Stimulated activated memory B cell treated with anti-CD40 and anti-IgM and Interleukin-4, amounts not matched to agents 10 μg/mL and 1 μg/mL and 100 μg/mL, for 72 hours (primary cell): ENCODE data around the gene PACSIN3.

Experiments used
- ATAC-seq: fragments of 150-1000 bp; cut with Tn5 transposase; 2 replicates; pipeline ENCODE4 v1.10.0; 2021
- H3K27ac Mint-ChIP-seq: one replicate; pipeline ENCODE4 v1.8.0; 2022; ENCODE audit warnings: mild to moderate bottlenecking, mixed read lengths
- H3K27me3 Mint-ChIP-seq: one replicate; pipeline ENCODE4 v1.8.0; 2022; ENCODE audit warnings: mixed read lengths
- H3K36me3 Mint-ChIP-seq: one replicate; pipeline ENCODE4 v1.8.0; 2022; ENCODE audit warnings: mixed read lengths
- H3K4me1 Mint-ChIP-seq: one replicate; pipeline ENCODE4 v1.8.0; 2022; ENCODE audit warnings: mixed read lengths
- H3K4me3 Mint-ChIP-seq: one replicate; pipeline ENCODE4 v1.8.0; 2022; ENCODE audit warnings: mild to moderate bottlenecking, moderate library complexity, mixed read lengths
- H3K9me3 Mint-ChIP-seq: one replicate; pipeline ENCODE4 v1.8.0; 2022; ENCODE audit warnings: mixed read lengths

PACSIN3 gene

GRCh38 chr11:47136921-47137320 is 49.3 kb downstream of the PACSIN3 start:
- Mint-ChIP-seq H3K9me3 (no peaks in the 10 kb centered on the region), H3K27me3 (no peaks in the 10 kb centered on the region), H3K27ac (no peak overlapping the region), H3K4me1 (no peaks in the 10 kb centered on the region), H3K36me3 (peaks cover 25% of the 10 kb centered on the region), H3K4me3 (no peak overlapping the region)
- ATAC-seq, result no peak

- no peak for ATAC-seq
- H3K9me3 Mint-ChIP-seq, result no peaks in the 10 kb centered on the region
- H3K27ac Mint-ChIP-seq, result no peak overlapping the region
- H3K4me1 Mint-ChIP-seq, result no peaks in the 10 kb centered on the region
- no peak overlapping the region for H3K4me3 Mint-ChIP-seq
- H3K36me3 Mint-ChIP-seq, result peaks cover 25% of the 10 kb centered on the region
- H3K27me3 Mint-ChIP-seq, result no peaks in the 10 kb centered on the region
These were observed 49.9 kb downstream of the PACSIN3 start for GRCh38 chr11:47136327-47136726.

- no peak overlapping the region for H3K27ac Mint-ChIP-seq
- no peaks in the 10 kb centered on the region for H3K27me3 Mint-ChIP-seq
- no peak for ATAC-seq
- H3K36me3 Mint-ChIP-seq, result peaks cover 15% of the 10 kb centered on the region
- H3K4me3 Mint-ChIP-seq, result no peak overlapping the region
- no peaks in the 10 kb centered on the region for H3K4me1 Mint-ChIP-seq
- no peaks in the 10 kb centered on the region for H3K9me3 Mint-ChIP-seq
These were observed 53.3 kb downstream of the PACSIN3 start for GRCh38 chr11:47132981-47133380.

- no peaks in the 10 kb centered on the region for H3K4me1 Mint-ChIP-seq
- no peak overlapping the region for H3K27ac Mint-ChIP-seq
- ATAC-seq, result no peak
- peaks cover 10% of the 10 kb centered on the region for H3K36me3 Mint-ChIP-seq
- H3K4me3 Mint-ChIP-seq, result no peak overlapping the region
- no peaks in the 10 kb centered on the region for H3K27me3 Mint-ChIP-seq
- no peaks in the 10 kb centered on the region for H3K9me3 Mint-ChIP-seq
These were observed 53.7 kb downstream of the PACSIN3 start for GRCh38 chr11:47132490-47132889.

GRCh38 chr11:47131136-47131535 is 55.1 kb downstream of the PACSIN3 start:
- H3K9me3 Mint-ChIP-seq, result no peaks in the 10 kb centered on the region
- H3K27ac Mint-ChIP-seq, result no peak overlapping the region
- no peaks in the 10 kb centered on the region for H3K4me1 Mint-ChIP-seq
- no peaks in the 10 kb centered on the region for H3K36me3 Mint-ChIP-seq
- no peak overlapping the region for H3K4me3 Mint-ChIP-seq
- no peak for ATAC-seq
- H3K27me3 Mint-ChIP-seq, result no peaks in the 10 kb centered on the region

GRCh38 chr11:47130543-47130942 is 55.7 kb downstream of the PACSIN3 start:
- Mint-ChIP-seq H3K4me3 (no peak overlapping the region), H3K27ac (no peak overlapping the region), H3K9me3 (no peaks in the 10 kb centered on the region), H3K4me1 (no peaks in the 10 kb centered on the region), H3K27me3 (no peaks in the 10 kb centered on the region), H3K36me3 (no peaks in the 10 kb centered on the region)
- no peak for ATAC-seq
